COLO668 (cell line): ENCODE measurements around the gene ADCY10.

Source experiments
- DNase-seq: peaks from one replicate; lab custom pipeline; 2025; ENCODE audit not compliant: unreplicated experiment; lab: John Stamatoyannopoulos, UW

ADCY10 gene

GRCh38 chr1:167790117-167790516 lies 123.8 kb downstream of the ADCY10 start:
- DNase-seq, result no peak

GRCh38 chr1:167789501-167789900 lies 124.4 kb downstream of the ADCY10 start:
- DNase-seq, result no peak

GRCh38 chr1:167786502-167786901 lies 127.4 kb downstream of the ADCY10 start:
- DNase-seq, result no peak

GRCh38 chr1:167784876-167785550 lies 128.9 kb downstream of the ADCY10 start:
- no peak for DNase-seq

GRCh38 chr1:167782946-167783345 lies 131.0 kb downstream of the ADCY10 start:
- DNase-seq, result no peak

GRCh38 chr1:167781558-167781957 lies 132.4 kb downstream of the ADCY10 start:
- DNase-seq, result no peak

- no peak for DNase-seq
Measured at GRCh38 chr1:167777269-167777650, 136.7 kb downstream of the ADCY10 start.

- DNase-seq, result no peak
Measured at GRCh38 chr1:167776616-167777268, 137.2 kb downstream of the ADCY10 start.

- DNase-seq, result no peak
Measured at GRCh38 chr1:167776151-167776550, 137.8 kb downstream of the ADCY10 start.

- DNase-seq, result no peak
Measured at GRCh38 chr1:167775178-167775577, 138.8 kb downstream of the ADCY10 start.

- DNase-seq, result no peak
Measured at GRCh38 chr1:167774710-167775109, 139.2 kb downstream of the ADCY10 start.

GRCh38 chr1:167773516-167773915 lies 140.4 kb downstream of the ADCY10 start:
- DNase-seq, result no peak

GRCh38 chr1:167772436-167772835 lies 141.5 kb downstream of the ADCY10 start:
- no peak for DNase-seq

- no peak for DNase-seq
Measured at GRCh38 chr1:167770127-167770526, 143.8 kb downstream of the ADCY10 start.

GRCh38 chr1:167767761-167768160 lies 146.2 kb downstream of the ADCY10 start:
- DNase-seq, result no peak

- DNase-seq, result no peak
Measured at GRCh38 chr1:167766538-167766937, 147.4 kb downstream of the ADCY10 start.

- no peak for DNase-seq
Measured at GRCh38 chr1:167765496-167765895, 148.4 kb downstream of the ADCY10 start.

- DNase-seq, result no peak
Measured at GRCh38 chr1:167764458-167765330, 149.2 kb downstream of the ADCY10 start.

- DNase-seq, result no peak
Measured at GRCh38 chr1:167763525-167764220, 150.3 kb downstream of the ADCY10 start.

- DNase-seq, result no peak
Measured at GRCh38 chr1:167762061-167762746, 151.7 kb downstream of the ADCY10 start.

GRCh38 chr1:167761400-167761799 lies 152.5 kb downstream of the ADCY10 start:
- no peak for DNase-seq
